Nucleus accumbens (tissue), 56 donors: ENCODE data around the gene MBD3L3.
"Not testable (repeated sequence)": the region's sequence is repeated elsewhere in the genome, so short reads cannot be mapped to it uniquely, and the experiment has no call there.

ENCODE experiments used
- DNase-seq, 56 donors: peaks; one replicate each; lab custom pipeline; 2025; lab: John Stamatoyannopoulos, UW

Gene MBD3L3

GRCh38 chr19:7063764-7064418 lies 5.4 kb upstream of the MBD3L3 start:
- no peak for DNase-seq

- no peak for DNase-seq
Measured at GRCh38 chr19:7063339-7063738, 4.9 kb upstream of the MBD3L3 start.

DNA sequence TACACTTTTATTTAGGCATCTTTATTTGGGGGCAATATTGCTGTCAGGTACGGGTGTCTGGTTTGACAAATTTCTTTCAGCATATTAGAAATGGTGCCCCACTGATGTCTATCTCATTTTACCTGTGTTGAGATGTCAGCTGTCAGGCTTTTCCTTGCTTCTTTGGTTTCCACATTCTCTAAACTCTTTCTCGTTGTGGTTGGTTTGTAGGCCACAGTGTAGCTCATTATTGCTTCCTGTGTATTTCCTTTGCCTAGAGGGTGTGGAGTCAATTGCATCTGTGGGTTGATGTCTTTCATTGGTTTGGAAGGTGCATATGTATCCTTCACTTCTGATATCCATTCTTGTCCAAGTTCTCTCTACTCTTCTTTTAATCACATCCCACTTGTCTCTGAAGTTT lies 1.5 kb upstream of the MBD3L3 start:
- not testable (repeated sequence) for DNase-seq

DNA sequence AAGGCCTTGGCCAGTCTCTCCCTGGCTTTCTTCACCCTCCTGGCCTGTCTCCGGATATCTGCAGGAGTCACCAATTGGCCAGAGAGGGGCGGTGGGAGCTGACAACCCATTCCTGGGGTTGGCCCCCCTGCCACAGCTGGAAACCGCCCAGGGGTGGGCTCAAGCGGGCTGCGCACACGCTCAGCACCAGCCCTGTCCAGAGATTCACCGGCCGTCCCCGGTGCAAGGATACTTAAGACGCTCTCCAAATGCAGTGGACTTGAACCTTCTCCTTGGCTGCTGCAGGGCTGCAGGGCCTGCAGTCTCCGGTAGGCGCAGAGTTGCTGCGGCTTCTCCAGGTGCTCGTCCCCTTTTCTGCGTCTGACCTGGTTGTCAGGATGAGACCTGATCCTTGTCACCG lies 2.1 kb downstream of the MBD3L3 start:
- not testable (repeated sequence) for DNase-seq

- not testable (repeated sequence) for DNase-seq
Measured at GRCh38 chr19:7055679-7056078, 2.8 kb downstream of the MBD3L3 start.

DNA sequence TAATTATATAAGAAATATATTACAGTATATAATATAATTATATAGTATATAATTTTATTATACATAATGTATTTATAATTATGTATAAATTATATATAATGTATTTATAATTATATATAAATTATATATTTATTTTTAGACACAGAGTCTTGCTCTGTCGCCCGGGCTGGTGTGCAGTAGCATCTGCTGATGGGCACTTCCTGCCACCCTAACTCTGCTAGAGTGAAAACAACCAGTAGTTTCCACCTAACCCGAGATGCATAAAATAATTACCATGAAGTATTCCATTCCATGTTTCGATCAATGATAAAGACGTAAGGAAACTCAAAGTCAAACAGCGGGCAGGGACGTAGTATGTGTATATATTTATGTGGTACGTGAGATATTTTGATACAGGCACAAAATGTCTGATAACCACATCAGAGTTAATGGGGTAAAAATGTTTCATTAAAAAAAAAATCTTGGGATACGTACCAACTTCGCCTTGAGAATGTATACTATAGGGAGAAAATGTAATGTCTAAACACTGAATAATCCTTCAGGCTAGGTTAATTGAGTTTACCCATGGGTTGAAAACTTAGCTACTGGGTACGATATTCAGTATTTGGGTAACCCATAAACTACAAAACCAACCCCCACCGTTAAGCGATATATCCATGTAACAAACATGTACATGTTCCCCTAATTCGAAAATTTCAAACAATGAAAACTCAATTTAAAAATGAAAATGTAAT lies 3.7 kb downstream of the MBD3L3 start:
- not testable (repeated sequence) for DNase-seq

DNA sequence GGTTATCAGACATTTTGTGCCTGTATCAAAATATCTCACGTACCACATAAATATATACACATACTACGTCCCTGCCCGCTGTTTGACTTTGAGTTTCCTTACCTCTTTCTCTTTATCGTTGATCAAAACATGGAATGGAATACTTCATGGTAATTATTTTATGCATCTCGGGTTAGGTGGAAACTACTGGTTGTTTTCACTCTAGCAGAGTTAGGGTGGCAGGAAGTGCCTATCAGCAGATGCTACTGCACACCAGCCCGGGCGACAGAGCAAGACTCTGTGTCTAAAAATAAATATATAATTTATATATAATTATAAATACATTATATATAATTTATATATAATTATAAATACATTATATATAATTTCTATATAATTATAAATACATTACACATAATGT lies 5.6 kb downstream of the MBD3L3 start:
- DNase-seq: not testable (repeated sequence)

- not testable (repeated sequence) for DNase-seq
Measured at GRCh38 chr19:7051421-7051820, 7.1 kb downstream of the MBD3L3 start.

GRCh38 chr19:7049021-7049420 lies 9.5 kb downstream of the MBD3L3 start, which contains the start of gene MBD3L2:
Gene MBD3L2, plus strand, starts transcription at chr19:7049321. Its CDS starts 53 bp downstream, at chr19:7049374.
- DNase-seq: not testable (repeated sequence)

DNA sequence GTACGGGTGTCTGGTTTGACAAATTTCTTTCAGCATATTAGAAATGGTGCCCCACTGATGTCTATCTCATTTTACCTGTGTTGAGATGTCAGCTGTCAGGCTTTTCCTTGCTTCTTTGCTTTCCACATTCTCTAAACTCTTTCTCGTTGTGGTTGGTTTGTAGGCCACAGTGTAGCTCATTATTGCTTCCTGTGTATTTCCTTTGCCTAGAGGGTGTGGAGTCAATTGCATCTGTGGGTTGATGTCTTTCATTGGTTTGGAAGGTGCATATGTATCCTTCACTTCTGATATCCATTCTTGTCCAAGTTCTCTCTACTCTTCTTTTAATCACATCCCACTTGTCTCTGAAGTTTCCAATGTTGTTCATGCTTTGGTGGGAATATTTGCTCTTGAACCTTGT lies 16.9 kb downstream of the MBD3L3 start:
- not testable (repeated sequence) for DNase-seq

DNA sequence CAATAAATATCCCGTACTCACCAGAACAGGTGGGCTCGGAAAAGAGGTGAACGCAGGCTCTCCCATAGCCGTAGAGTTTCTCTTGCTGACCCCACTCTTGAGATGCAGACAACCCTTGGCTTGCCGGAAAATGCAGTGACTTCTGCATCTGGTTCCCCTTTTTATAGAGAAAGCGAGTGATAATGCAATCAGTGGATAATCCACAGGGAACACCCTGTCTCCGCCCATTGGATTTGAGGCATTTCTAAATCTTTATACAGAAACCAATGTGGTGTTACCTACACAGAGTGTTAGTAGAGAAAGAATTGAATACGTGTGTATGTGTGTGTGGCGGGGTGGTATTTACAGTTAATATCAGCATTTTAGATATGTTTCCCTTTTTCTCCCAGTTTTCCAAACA lies 18.4 kb downstream of the MBD3L3 start, which contains the start of gene MBD3L4:
TSS of gene MBD3L4 (minus strand) at position 101 of the 400 bp plus-strand sequence. CDS start at position 66, 35 bp downstream.
- DNase-seq: not testable (repeated sequence)

DNA sequence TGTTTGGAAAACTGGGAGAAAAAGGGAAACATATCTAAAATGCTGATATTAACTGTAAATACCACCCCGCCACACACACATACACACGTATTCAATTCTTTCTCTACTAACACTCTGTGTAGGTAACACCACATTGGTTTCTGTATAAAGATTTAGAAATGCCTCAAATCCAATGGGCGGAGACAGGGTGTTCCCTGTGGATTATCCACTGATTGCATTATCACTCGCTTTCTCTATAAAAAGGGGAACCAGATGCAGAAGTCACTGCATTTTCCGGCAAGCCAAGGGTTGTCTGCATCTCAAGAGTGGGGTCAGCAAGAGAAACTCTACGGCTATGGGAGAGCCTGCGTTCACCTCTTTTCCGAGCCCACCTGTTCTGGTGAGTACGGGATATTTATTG lies 28.2 kb downstream of the MBD3L3 start, which contains the start of gene MBD3L5:
TSS of gene MBD3L5 (plus strand) at position 301 of the 400 bp plus-strand sequence. CDS start at position 335, 34 bp downstream.
- DNase-seq: not testable (repeated sequence)

DNA sequence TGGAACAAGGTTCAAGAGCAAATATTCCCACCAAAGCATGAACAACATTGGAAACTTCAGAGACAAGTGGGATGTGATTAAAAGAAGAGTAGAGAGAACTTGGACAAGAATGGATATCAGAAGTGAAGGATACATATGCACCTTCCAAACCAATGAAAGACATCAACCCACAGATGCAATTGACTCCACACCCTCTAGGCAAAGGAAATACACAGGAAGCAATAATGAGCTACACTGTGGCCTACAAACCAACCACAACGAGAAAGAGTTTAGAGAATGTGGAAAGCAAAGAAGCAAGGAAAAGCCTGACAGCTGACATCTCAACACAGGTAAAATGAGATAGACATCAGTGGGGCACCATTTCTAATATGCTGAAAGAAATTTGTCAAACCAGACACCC lies 29.7 kb downstream of the MBD3L3 start:
- DNase-seq: not testable (repeated sequence)

GRCh38 chr19:7021331-7021730 lies 37.1 kb downstream of the MBD3L3 start, which contains the start of gene MBD3L2B:
Gene MBD3L2B, minus strand, starts transcription at chr19:7021431. Its CDS starts 34 bp downstream, at chr19:7021397.
- DNase-seq: not testable (repeated sequence)

DNA sequence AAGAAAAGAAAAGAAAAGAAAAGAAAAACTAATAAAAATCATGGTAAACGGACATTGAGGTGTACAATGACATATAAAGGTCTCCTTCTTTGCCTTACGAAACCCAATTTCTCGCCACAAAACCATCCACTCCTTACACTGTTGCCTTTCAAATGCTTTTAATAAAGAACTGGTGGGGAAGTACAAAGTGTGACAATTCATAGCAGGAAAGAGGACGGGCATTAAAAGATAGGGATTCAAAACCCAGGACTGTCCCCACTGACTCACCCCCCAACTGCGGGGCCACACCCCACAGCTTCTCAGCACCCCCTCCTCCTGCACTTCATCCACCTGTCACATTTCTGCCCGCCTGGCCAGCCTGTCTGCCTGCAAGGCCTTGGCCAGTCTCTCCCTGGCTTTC lies 39.6 kb downstream of the MBD3L3 start:
- DNase-seq: no peak

DNA sequence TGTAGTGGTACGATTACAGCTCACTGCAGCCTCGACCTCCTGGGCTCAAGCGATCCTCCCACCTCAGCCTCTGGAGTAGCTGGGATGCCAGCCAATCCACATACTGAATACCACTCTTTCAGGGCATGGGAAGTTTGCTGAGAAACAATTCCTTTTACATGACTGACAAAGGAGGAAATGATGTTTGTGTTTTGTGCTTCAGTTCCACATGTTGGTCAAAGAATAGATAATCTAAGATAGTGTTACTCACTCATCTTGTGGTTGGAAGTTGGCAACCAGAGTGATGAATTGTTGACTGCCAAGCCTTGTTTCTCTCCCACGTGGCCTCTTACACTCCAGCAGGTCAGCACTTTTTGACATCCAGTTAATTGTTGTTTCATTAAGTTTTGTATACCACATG lies 44.8 kb downstream of the MBD3L3 start:
- no peak for DNase-seq

- DNase-seq: no peak
Measured at GRCh38 chr19:7010722-7011593, 47.5 kb downstream of the MBD3L3 start.

DNA sequence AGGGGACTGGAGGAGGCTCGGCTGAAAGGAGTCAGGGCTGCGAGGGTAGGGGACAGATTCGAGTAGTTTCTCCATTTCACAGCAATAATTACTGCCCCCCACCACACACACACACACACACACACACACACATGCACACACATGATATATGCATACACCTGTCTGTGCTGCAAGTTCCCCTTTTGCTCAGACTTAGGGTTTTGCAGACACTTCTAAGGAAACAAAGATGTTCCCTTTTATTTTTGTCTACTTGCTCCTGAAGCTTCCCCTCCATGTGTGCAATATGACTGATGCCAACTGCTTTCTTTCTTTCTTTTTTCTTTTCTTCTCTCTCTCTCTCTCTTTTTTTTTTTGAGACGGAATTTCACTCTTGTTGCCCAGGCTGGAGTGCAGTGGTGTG lies 50.6 kb downstream of the MBD3L3 start:
- no peak for DNase-seq
